ENCODE results near the gene LMOD2. TPM values are rescaled to one million over a fixed set of nuclear protein-coding genes. Genes with fewer than 3 reads are reported as not detected.
A peak's percentile ranks its signal among the peaks of the same experiment; 100 is the strongest.
"Not testable (repeated sequence)": the region's sequence is repeated elsewhere in the genome, so short reads cannot be mapped to it uniquely, and the experiment has no call there.

The LMOD2 gene, protein sequence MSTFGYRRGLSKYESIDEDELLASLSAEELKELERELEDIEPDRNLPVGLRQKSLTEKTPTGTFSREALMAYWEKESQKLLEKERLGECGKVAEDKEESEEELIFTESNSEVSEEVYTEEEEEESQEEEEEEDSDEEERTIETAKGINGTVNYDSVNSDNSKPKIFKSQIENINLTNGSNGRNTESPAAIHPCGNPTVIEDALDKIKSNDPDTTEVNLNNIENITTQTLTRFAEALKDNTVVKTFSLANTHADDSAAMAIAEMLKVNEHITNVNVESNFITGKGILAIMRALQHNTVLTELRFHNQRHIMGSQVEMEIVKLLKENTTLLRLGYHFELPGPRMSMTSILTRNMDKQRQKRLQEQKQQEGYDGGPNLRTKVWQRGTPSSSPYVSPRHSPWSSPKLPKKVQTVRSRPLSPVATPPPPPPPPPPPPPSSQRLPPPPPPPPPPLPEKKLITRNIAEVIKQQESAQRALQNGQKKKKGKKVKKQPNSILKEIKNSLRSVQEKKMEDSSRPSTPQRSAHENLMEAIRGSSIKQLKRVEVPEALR
- total RNA-seq: not detected

GRCh38 chr7:123655614-123656013, at the start of gene LMOD2:
LMOD2 (plus strand) TSS chr7:123655866; CDS start chr7:123655964, 98 bp downstream.
- FAIRE-seq (no peak), DNase-seq (ENCODE audit: low spot score in 2 of 2) (no peak)

DNA sequence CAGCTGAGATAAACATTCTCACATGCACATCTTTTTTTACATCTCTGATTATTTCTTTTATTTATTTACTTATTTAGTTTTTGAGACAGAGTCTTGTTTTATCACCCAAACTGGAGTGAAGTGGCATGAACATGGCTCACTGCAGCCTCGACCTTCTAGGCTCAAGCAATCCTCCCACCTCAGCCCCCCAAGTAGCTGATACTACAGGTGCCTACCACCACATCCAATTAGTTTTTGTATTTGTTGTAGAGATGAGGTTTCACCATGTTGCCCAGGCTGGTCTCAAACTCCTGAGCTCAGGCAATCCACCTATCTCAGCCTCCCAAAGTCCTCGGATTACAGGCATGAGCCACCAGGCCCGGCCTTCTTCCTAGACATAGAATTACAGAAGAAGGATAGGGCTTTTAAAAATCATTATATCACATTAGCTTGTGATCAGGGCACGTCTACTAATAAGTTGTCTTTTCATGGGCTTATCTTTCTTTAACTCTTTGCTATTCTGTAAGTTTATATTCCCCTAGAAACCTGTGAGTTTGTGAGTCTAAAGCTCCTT, 48.2 kb upstream of the LMOD2 start:
- no peak for FAIRE-seq
- no peak for DNase-seq (ENCODE audit: low spot score in 2 of 2)

- DNase-seq (ENCODE audit: low spot score in 2 of 2): no peak
- FAIRE-seq: no peak
Measured at GRCh38 chr7:123608991-123609882, 46.4 kb upstream of the LMOD2 start.

GRCh38 chr7:123609883-123610239, 45.8 kb upstream of the LMOD2 start:
- no peak for FAIRE-seq
- DNase-seq (ENCODE audit: low spot score in 2 of 2): no peak

DNA sequence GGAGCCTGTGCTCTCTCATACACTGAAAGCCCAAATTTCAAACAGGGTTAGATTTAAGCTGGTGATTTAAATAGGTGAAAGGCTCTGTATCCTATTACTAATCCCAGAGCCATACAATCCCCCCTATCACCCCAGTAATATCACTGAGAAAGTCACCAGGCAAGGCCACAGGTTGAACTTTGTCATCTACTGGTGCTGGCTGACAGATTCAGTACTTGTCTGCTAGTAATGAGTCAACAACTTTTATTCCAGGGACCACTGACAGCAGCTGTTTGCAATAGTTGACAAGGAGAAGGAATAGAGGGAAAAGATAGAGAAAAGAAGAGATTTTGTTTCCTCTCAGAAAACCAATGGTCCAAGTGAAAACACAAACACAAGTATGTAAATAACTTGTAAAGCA, 43.6 kb upstream of the LMOD2 start:
- no peak for FAIRE-seq
- DNase-seq (ENCODE audit: low spot score in 2 of 2): no peak

DNA sequence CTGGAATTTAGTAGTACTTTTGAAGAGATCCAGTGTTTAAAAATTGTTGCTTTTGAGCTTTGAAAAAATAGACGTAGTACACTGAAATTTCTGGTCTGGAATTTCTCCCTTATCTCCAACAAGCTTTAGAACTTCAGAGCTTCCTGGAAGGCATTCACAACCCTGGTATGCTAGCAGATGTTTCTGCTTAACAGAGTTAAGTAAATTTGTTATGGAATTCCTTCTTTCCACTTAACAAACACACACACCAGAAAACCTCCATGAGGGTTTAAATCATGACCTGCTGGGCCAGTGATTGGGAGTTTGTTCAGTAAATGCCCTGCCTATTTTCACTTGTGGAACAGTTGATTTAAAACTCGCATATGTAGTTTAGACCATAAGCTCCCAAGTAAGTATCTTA, 40.3 kb upstream of the LMOD2 start:
- DNase-seq (ENCODE audit: low spot score in 2 of 2) (no peak), FAIRE-seq (no peak)

DNA sequence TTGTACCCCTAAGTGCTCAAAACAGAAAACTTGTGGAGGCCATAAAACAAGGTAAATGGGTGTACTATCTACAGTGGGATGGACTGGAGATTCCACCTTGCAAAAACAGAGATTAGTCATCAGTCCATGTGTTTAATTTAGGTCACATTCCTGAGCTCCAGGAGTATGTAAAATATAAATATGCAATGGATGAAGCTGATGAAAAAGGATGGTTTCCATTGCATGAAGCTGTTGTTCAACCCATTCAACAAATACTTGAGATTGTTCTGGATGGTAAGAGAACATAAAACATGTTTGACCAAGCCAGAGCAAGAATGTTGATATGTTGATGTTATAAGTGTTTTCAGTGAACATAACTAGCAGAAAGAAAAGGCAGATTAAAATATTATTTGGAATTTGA, 39.4 kb upstream of the LMOD2 start:
- no peak for FAIRE-seq
- no peak for DNase-seq (ENCODE audit: low spot score in 2 of 2)

- DNase-seq (ENCODE audit: low spot score in 2 of 2) (no peak), FAIRE-seq (no peak)
Measured at GRCh38 chr7:123621707-123622106, 34.0 kb upstream of the LMOD2 start.

DNA sequence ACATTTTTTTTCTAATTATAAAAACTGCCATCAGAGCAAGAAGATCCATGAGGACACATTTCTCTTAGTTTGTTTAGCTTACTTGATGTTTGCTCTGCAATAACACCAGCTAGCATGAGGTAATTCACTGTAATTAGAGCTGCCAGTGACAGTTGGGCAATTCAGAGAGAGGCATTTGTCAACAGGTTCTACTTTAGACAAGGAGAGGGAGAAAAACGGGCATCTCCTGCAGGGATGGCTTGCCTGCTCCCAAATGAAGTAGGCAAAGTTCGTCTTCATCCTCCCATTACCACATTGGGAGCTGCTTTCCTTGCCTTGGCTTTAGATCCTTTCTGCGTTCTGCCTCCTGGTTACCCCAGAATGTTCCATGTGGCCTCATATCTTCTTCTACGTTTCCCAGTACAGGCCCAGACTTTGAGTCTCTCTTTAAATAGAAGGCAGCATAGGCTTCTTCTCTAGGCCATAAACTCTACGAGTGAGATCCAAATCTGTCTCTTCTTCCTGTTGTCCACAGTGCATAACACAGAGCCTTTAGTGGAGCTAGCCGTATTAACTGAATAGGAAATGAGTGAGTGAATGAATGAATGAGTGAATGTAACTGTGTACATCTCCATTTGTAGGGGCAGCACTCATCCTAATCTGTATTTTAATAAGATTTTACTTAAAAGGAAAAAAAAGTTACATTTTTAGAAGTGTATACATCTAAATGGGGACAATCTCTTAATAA, 32.8 kb upstream of the LMOD2 start:
- FAIRE-seq (no peak), DNase-seq (ENCODE audit: low spot score in 2 of 2) (no peak)

GRCh38 chr7:123624527-123625183, 31.0 kb upstream of the LMOD2 start:
- FAIRE-seq (no peak), DNase-seq (ENCODE audit: low spot score in 2 of 2) (no peak)

- FAIRE-seq: no peak
- DNase-seq (ENCODE audit: low spot score in 2 of 2): no peak
Measured at GRCh38 chr7:123625254-123625653, 30.4 kb upstream of the LMOD2 start.

- no peak for DNase-seq (ENCODE audit: low spot score in 2 of 2)
Measured at GRCh38 chr7:123627851-123628250, 27.8 kb upstream of the LMOD2 start.

GRCh38 chr7:123628829-123629228, 26.8 kb upstream of the LMOD2 start:
- DNase-seq (ENCODE audit: low spot score in 2 of 2): no peak
- no peak for FAIRE-seq

More at GRCh38 chr7:123627851-123628250, 27.8 kb upstream of the LMOD2 start:
- FAIRE-seq: no peak

DNA sequence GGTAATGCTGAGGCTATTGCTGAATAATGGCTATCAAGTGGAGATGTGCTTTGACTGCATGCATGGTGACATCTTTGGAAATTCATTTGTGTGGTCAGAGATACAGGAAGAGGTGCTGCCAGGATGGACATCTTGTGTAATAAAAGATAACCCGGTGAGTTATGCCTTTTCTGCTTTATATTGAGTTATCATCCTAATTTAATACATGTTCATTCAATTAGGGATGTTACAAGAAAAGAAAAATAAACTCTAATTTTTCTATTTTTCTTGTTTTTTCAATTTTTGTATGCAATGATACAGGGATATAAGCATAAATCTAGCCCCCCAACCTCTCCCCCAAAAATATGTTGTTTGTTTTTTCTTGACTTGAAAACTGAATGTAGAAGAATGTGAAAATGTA, 26.4 kb upstream of the LMOD2 start:
- FAIRE-seq (no peak), DNase-seq (ENCODE audit: low spot score in 2 of 2) (no peak)

- DNase-seq (ENCODE audit: low spot score in 2 of 2) (no peak), FAIRE-seq (no peak)
Measured at GRCh38 chr7:123632808-123633207, 22.9 kb upstream of the LMOD2 start.

- no peak for FAIRE-seq
- no peak for DNase-seq (ENCODE audit: low spot score in 2 of 2)
Measured at GRCh38 chr7:123633553-123633952, 22.1 kb upstream of the LMOD2 start.

DNA sequence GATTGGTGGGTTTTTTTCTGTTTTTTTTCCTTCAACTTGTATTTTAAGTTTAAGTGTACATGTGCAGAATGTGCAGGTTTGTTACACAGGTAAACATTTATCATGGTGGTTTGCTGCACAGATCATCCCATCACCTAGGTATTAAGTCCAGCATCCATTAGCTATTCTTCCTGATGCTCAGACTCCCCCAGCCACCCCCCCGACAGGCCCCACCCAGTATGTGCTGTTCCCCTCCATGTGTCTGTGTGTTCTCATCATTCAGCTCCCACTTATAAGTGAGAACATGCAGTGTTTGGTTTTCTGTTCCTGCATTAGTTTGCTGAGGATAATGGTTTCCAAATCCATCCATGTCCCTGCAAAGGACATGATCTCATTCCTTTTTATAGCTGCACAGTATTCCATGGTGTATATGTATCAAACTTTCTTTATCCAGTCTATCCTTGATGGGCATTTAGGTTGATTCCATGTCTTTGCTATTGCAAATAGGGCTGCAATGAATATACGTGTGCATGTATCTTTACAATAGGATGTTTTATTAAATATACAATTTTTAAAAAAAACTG, 21.6 kb upstream of the LMOD2 start:
- FAIRE-seq; DNase-seq (ENCODE audit: low spot score in 2 of 2): not testable (repeated sequence)

- FAIRE-seq: peak; percentile 93
Measured at GRCh38 chr7:123635551-123636359, 19.9 kb upstream of the LMOD2 start.

DNA sequence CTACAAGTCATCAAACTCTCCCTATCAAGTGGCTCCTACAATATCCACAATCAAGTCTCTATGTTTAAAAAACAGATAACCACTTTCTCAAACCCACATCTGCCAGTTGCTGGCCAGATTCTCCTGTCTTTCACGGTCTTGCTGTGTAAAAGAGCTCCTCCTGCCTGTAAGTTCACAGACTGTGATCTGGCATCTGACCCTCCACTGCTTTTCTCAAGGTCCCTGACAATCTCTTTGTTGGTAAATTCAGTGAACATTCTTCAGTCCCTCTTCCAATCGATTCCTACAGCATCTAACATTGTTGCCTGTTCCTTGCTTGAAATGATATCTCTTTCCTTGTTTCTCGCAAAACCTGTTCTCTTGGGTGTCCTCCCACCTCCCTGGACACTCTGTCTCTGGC, 18.5 kb upstream of the LMOD2 start:
- no peak for DNase-seq (ENCODE audit: low spot score in 2 of 2)
- no peak for FAIRE-seq

More at GRCh38 chr7:123635551-123636359, 19.9 kb upstream of the LMOD2 start:
- DNase-seq (ENCODE audit: low spot score in 2 of 2): peak; percentile 14 to 19
